IMR-90 (cell line): ENCODE results near the gene HADHA. TPM values are rescaled to one million over a fixed set of nuclear protein-coding genes. Genes with fewer than 3 reads are reported as not detected.
"Not testable (repeated sequence)": the region's sequence is repeated elsewhere in the genome, so short reads cannot be mapped to it uniquely, and the experiment has no call there.

Source experiments
- ATAC-seq: fragments of 200-7000 bp; cut with Tn5 transposase; 2 replicates; pipeline ENCODE4 v1.9.1; 2020; ENCODE audit warnings: low read depth, mild to moderate bottlenecking, moderate library complexity
- BruUV-seq: library from RNA; stranded (reverse); fragments of 400-500 nt; replicated peaks from 2 replicates; lab custom pipeline; 2021; lab: Mats Ljungman, UMichigan
- CTCF ChIA-PET: fragments of 300-600 bp; formaldehyde crosslinking; extraction: SDS; loops from one replicate; lab custom pipeline; 2021; ENCODE audit warnings: antibody characterized with exemption; lab: Yijun Ruan, JAX
- POLR2A ChIA-PET: fragments of 300-600 bp; sonication (Branson Sonifier 250); formaldehyde crosslinking; loops from one replicate; lab custom pipeline; 2022; ENCODE audit warnings: antibody characterized with exemption; ENCODE audit not compliant: unreplicated experiment; lab: Charles Lee
- DNase-seq: peaks from one replicate; pipeline ENCODE4 v3.0.0; 2013
- H2AFZ ChIP-seq: replicated peaks from 2 replicates; pipeline ENCODE3; 2013; ENCODE audit warnings: low read length, mild to moderate bottlenecking; ENCODE audit not compliant: poor library complexity
- H2AK5ac ChIP-seq: 2 replicates; pipeline ENCODE4 v1.6.1; 2013; ENCODE audit warnings: low read depth, low read length, inconsistent platforms
- H2AK9ac ChIP-seq: replicated peaks from 2 replicates; pipeline ENCODE3; 2013; ENCODE audit warnings: mild to moderate bottlenecking, low read depth, low read length, moderate library complexity; ENCODE audit not compliant: poor library complexity
- H2BK120ac ChIP-seq: 2 replicates; pipeline ENCODE4 v1.6.1; 2013; ENCODE audit warnings: low read depth, low read length, inconsistent platforms
- H2BK15ac ChIP-seq: 3 replicates; pipeline ENCODE4 v1.6.1; 2013; ENCODE audit warnings: low read depth, low read length, inconsistent platforms
- H2BK20ac ChIP-seq: 2 replicates; pipeline ENCODE4 v1.6.1; 2013; ENCODE audit warnings: low read depth, mild to moderate bottlenecking, inconsistent platforms, low read length, moderate library complexity
- H2BK5ac ChIP-seq: 2 replicates; pipeline ENCODE4 v1.6.1; 2013; ENCODE audit warnings: mild to moderate bottlenecking, low read depth, low read length, inconsistent platforms; ENCODE audit not compliant: poor library complexity, severe bottlenecking
- H3K14ac ChIP-seq: replicated peaks from 2 replicates; pipeline ENCODE4 v1.6.1; 2013; ENCODE audit warnings: low read depth, low read length, inconsistent platforms
- H3K18ac ChIP-seq: 2 replicates; pipeline ENCODE4 v1.6.1; 2013; ENCODE audit warnings: low read depth, low read length, control low read depth
- H3K23ac ChIP-seq: 2 replicates; pipeline ENCODE4 v1.6.1; 2013; ENCODE audit warnings: low read depth, low read length, inconsistent platforms
- H3K27ac ChIP-seq: 2 replicates; pipeline ENCODE4 v1.5.1; 2013; ENCODE audit warnings: mild to moderate bottlenecking, control low read depth, low read length; ENCODE audit not compliant: insufficient read depth
- H3K27me3 ChIP-seq: 2 replicates; pipeline ENCODE4 v1.6.1; 2013; ENCODE audit warnings: low read length; ENCODE audit not compliant: control insufficient read depth, insufficient read depth
- H3K36me3 ChIP-seq: 2 replicates; pipeline ENCODE4 v1.6.1; 2013; ENCODE audit warnings: low read length, mixed read lengths; ENCODE audit not compliant: control insufficient read depth, insufficient read depth
- H3K4ac ChIP-seq: 2 replicates; pipeline ENCODE4 v1.6.1; 2013; ENCODE audit warnings: low read depth, low read length, inconsistent platforms
- H3K4me1 ChIP-seq: 2 replicates; pipeline ENCODE4 v1.6.1; 2013; ENCODE audit warnings: low read length, mixed read lengths; ENCODE audit not compliant: control insufficient read depth, insufficient read depth
- H3K4me2 ChIP-seq: 2 replicates; pipeline ENCODE4 v1.6.1; 2013; ENCODE audit warnings: low read depth, mild to moderate bottlenecking, control low read depth, low read length, moderate library complexity
- H3K4me3 ChIP-seq: 2 replicates; pipeline ENCODE4 v1.5.1; 2013; ENCODE audit warnings: low read depth, mild to moderate bottlenecking, control low read depth, low read length, moderate library complexity; ENCODE audit not compliant: insufficient read depth
- H3K56ac ChIP-seq: 2 replicates; pipeline ENCODE4 v1.6.1; 2013; ENCODE audit warnings: low read length, inconsistent platforms; ENCODE audit not compliant: insufficient read depth; ENCODE audit errors: extremely low read depth
- H3K79me1 ChIP-seq, 2 experiments: 2 replicates each; pipeline ENCODE4 v1.6.1; 2013; ENCODE audit warnings: low read length in 2 of 2, inconsistent platforms in 1 of 2, low read depth in 1 of 2
- H3K9ac ChIP-seq: 2 replicates; pipeline ENCODE4 v1.6.1; 2013; ENCODE audit warnings: low read depth, low read length, control low read depth
- H3K9me1 ChIP-seq: 2 replicates; pipeline ENCODE4 v1.6.1; 2013; ENCODE audit warnings: low read length, inconsistent platforms; ENCODE audit not compliant: insufficient read depth
- H3K9me3 ChIP-seq: 2 replicates; pipeline ENCODE4 v1.6.1; 2013; ENCODE audit warnings: low read length; ENCODE audit not compliant: control insufficient read depth, insufficient read depth
- H4K20me1 ChIP-seq: 2 replicates; pipeline ENCODE4 v1.6.1; 2013; ENCODE audit warnings: low read length, inconsistent platforms; ENCODE audit not compliant: insufficient read depth
- H4K5ac ChIP-seq: 2 replicates; pipeline ENCODE4 v1.6.1; 2013; ENCODE audit warnings: mild to moderate bottlenecking, low read depth, low read length, control low read depth
- H4K8ac ChIP-seq, 2 experiments: 2 replicates each; pipeline ENCODE4 v1.6.1; 2013; ENCODE audit warnings: low read depth in 2 of 2, low read length in 2 of 2, control low read depth in 1 of 2, inconsistent platforms in 1 of 2
- H4K91ac ChIP-seq: 2 replicates; pipeline ENCODE4 v1.6.1; 2013; ENCODE audit warnings: low read depth, low read length, inconsistent platforms; ENCODE audit not compliant: insufficient read depth
- CEBPB ChIP-seq: IDR thresholded peaks from 2 replicates; pipeline ENCODE4 v1.6.1; 2012; ENCODE audit warnings: low read depth, low read length, improper control_type of control experiment
- SMC3 ChIP-seq: fragments of 150-350 bp; IDR thresholded peaks from 2 replicates; pipeline ENCODE4 v1.6.1; 2016; ENCODE audit warnings: low read depth, mild to moderate bottlenecking, antibody characterized with exemption, low read length, moderate library complexity
- WGBS, 2 experiments: methylation state at CpG; one replicate each; pipeline versions ENCODE4 v1.1.5 to v1.1.7; 2013; ENCODE audit warnings: missing lambda C conversion rate in 2 of 2; ENCODE audit not compliant: insufficient read length in 1 of 2; ENCODE audit errors: extremely low coverage in 2 of 2; 5-methylcytosine and 5-hydroxymethylcytosine counted together
- dilution Hi-C: fragments of 300-500 bp; cut with HindIII; formaldehyde crosslinking; loops from one replicate; pipeline ENCODE4 v1.14.3; 2018; ENCODE audit warnings: low sequenced_read_pairs; ENCODE audit not compliant: unreplicated experiment
- in situ Hi-C: fragments of 300-500 bp; cut with MboI; formaldehyde crosslinking; loops from 3 replicates; pipeline ENCODE4 v1.14.3; 2019; ENCODE audit warnings: low sequenced_read_pairs, inconsistent platforms, mixed read lengths
- intact Hi-C: fragments of 100-400 bp; cut with micrococcal nuclease; formaldehyde crosslinking; loops from 2 replicates; pipeline ENCODE4 v1.10.0; 2022
- polyA plus RNA-seq, 3 experiments: library from polyadenylated mRNA; depleted of rRNA; stranded (reverse); fragments of >200 nt; gene quantifications; 2 replicates each; pipeline ENCODE4 v1.2.3, GENCODE V29; 2012; ENCODE audit warnings: low replicate concordance in 1 of 3
- total RNA-seq: library from RNA; depleted of rRNA; stranded (reverse); fragments of >200 nt; gene quantifications from 2 replicates; pipeline ENCODE4 v1.2.3, GENCODE V29; 2012

The HADHA gene
- total and polyA plus RNA-seq, 2 of the 4 experiments (the other 2 are of a cell fraction), result 52.7 to 111 TPM

DNA sequence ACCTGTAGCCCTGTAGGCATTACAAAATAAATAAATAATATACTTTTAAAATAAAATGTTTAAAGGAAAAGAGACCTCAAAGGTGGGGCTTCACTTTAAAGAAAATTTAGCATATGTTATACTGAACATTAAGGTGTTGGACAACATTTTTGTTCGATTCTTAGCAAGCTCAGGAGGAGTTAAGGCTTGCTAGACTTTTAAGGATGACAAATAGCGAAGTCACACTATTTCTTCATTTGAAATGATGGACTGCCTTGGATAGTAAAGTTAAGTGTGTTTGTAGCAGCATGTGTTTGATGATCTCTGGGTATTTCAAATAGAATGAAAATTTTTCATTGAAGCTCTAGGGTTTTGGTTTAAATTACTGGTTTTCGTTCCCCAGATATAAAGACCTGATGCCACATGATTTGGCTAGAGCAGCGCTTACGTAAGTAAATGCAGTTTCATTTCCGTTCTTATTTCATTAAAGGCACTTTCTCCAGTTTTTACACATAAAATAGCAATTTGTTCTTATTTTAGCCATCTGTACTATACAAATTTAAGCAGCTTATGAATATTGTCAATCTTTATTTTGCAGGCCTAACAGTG is 25.2 kb upstream of the HADHA start:
- ATAC-seq, result no peak
- Histone ChIP-seq H3K4me2 (no peak overlapping the region), H2AK9ac (no peak overlapping the region), H2BK5ac (no peak overlapping the region), H3K9me3 (no peaks in the 10 kb centered on the region), H3K23ac (no peak overlapping the region), H3K9me1 (peaks cover 12% of the 10 kb centered on the region), H4K20me1 (peaks cover 7% of the 10 kb centered on the region; the same call in 1 of the 2 replicates), H3K18ac (no peak overlapping the region), H2BK15ac (no peak overlapping the region), H3K4me3 (no peak overlapping the region), H2AK5ac (no peak overlapping the region), H3K36me3 (peaks cover 5% of the 10 kb centered on the region), H4K91ac (no peak overlapping the region), H2BK20ac (no peak overlapping the region), H3K9ac (no peak overlapping the region), H3K27ac (no peak overlapping the region), H3K14ac (no peak overlapping the region), H2AFZ (no peak overlapping the region), H3K4ac (no peak overlapping the region), H2BK120ac (no peak overlapping the region), H3K27me3 (no peaks in the 10 kb centered on the region), H3K56ac (no peak overlapping the region), H3K4me1 (peaks cover 9% of the 10 kb centered on the region; the same call in 1 of the 2 replicates), H4K8ac (no peak overlapping the region), H4K5ac (no peak overlapping the region), H3K79me1 (peaks cover 0 to 13% of the 10 kb centered on the region in 2 experiments; a peak in 3 of 4 replicates)
- WGBS, 2 experiments, result 100% methylated on average over 1 of the region's 6 CpGs; no CpG with 5 or more reads in 1 of the 2 experiments
- peak; percentile 36; the same call in 1 of the 2 replicates for TF ChIP-seq CEBPB
- TF ChIP-seq SMC3, result no peak
- peak; percentile 33 for DNase-seq
- intact Hi-C loops, result no loop called here
- dilution Hi-C loops, result no loop called here
- ChIA-PET POLR2A (no interaction called here), CTCF (no interaction called here)
- no TSS peak for BruUV-seq
- in situ Hi-C loops, result no loop called here

DNA sequence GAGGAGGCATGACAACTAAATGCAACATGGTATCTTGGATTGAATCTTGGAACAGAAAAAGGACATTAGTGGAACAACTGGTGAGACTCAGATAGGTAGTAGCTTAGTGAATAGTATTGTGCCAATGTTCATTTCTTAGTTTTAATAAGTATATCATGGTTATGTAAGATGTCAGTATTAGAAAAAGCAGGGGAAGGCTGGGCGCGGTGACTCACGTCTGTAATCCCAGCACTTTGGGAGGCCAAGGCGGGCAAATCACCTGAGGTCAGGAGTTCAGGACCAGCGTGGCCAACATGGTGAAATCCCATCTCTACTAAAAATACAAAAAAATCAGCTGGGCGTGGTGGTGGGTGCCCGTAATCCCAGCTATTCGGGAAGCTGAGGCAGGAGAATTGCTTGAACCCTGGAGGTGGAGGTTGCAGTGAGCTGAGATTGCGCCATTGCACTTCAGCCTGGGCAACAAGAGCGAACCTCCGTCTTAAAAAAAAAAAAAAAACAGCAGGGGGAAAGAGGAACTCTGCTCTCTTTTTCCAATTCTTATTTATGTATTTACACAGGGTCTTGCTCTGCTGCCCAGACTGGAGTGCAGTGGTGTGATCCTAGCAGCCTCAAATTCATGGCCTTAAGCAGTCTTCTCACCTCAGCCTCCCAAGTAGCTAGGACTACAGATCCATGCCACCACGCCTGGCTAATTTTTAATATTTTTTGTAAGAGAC is 24.4 kb upstream of the HADHA start:
- H3K4me2 ChIP-seq, H3K56ac ChIP-seq, H3K79me1 ChIP-seq, in situ Hi-C loops, H3K18ac ChIP-seq, DNase-seq, H3K9me1 ChIP-seq, H2AFZ ChIP-seq, H3K27me3 ChIP-seq, H3K14ac ChIP-seq, H3K4me3 ChIP-seq, H2AK9ac ChIP-seq, BruUV-seq, H3K4me1 ChIP-seq, H2BK20ac ChIP-seq, H4K8ac ChIP-seq, H3K23ac ChIP-seq, H3K4ac ChIP-seq, H3K9ac ChIP-seq, H3K36me3 ChIP-seq, H3K27ac ChIP-seq, H4K91ac ChIP-seq, H4K5ac ChIP-seq, H2BK15ac ChIP-seq, intact Hi-C loops, H2BK5ac ChIP-seq, POLR2A ChIA-PET, dilution Hi-C loops, H4K20me1 ChIP-seq, H3K9me3 ChIP-seq, H2AK5ac ChIP-seq, ATAC-seq, H2BK120ac ChIP-seq: not testable (repeated sequence)
- no CpG with 5 or more reads among the region's 12 CpGs for WGBS, 2 experiments
- CTCF ChIA-PET, result interaction anchor here (0.7 kb wide), 1 partner anchor 248 kb away, joined by 3 read pairs; no protein-coding TSS in a partner anchor
